GM21529 (cell line): ENCODE results near the gene RASL10A.

ENCODE experiments used
- ATAC-seq: cut with Tn5 transposase; IDR thresholded peaks from one replicate; pipeline ENCODE4 v1.9.1; 2021; ENCODE audit not compliant: unreplicated experiment

Gene RASL10A

GRCh38 chr22:29306835-29307595 lies 8.5 kb downstream of the RASL10A start:
- no peak for ATAC-seq

- ATAC-seq = no peak
These were observed 9.2 kb downstream of the RASL10A start, which contains the start of gene GAS2L1 for GRCh38 chr22:29306175-29306834. Gene GAS2L1, plus strand, starts transcription at chr22:29306650. Its CDS starts 1,456 bp downstream, at chr22:29308106.

- no peak for ATAC-seq
These were observed 9.7 kb downstream of the RASL10A start for GRCh38 chr22:29305836-29306174.

- no peak for ATAC-seq
These were observed 12.6 kb downstream of the RASL10A start for GRCh38 chr22:29302681-29303465.

GRCh38 chr22:29302402-29302680 lies 13.2 kb downstream of the RASL10A start:
- no peak for ATAC-seq

GRCh38 chr22:29301716-29302401 lies 13.6 kb downstream of the RASL10A start:
- ATAC-seq = no peak

GRCh38 chr22:29300807-29301601 lies 14.5 kb downstream of the RASL10A start:
- ATAC-seq = no peak

- ATAC-seq = no peak
These were observed 15.1 kb downstream of the RASL10A start for GRCh38 chr22:29300467-29300806.

- no peak for ATAC-seq
These were observed 16.2 kb downstream of the RASL10A start for GRCh38 chr22:29299136-29299900.

- ATAC-seq = no peak
These were observed 16.9 kb downstream of the RASL10A start for GRCh38 chr22:29298641-29299040.

GRCh38 chr22:29292379-29292778 lies 23.1 kb downstream of the RASL10A start:
- no peak for ATAC-seq

GRCh38 chr22:29291215-29291614 lies 24.3 kb downstream of the RASL10A start:
- ATAC-seq = no peak

- no peak for ATAC-seq
These were observed 25.4 kb downstream of the RASL10A start for GRCh38 chr22:29290061-29290460.

- no peak for ATAC-seq
These were observed 26.7 kb downstream of the RASL10A start for GRCh38 chr22:29288837-29289236.

GRCh38 chr22:29284196-29284595 lies 31.3 kb downstream of the RASL10A start:
- ATAC-seq = no peak

GRCh38 chr22:29277927-29278326 lies 37.6 kb downstream of the RASL10A start:
- ATAC-seq = no peak

GRCh38 chr22:29275819-29276565 lies 39.5 kb downstream of the RASL10A start:
- ATAC-seq = no peak

GRCh38 chr22:29275167-29275566 lies 40.3 kb downstream of the RASL10A start:
- no peak for ATAC-seq

GRCh38 chr22:29272624-29273023 lies 42.9 kb downstream of the RASL10A start:
- no peak for ATAC-seq
